ENCODE measurements around the gene NCK1.

- no peak for TF ChIP-seq CTCF (conservative IDR thresholded peaks at IDR 0.05; ENCODE audit: low read length)
- TF ChIP-seq EZH2phosphoT487 (IDR thresholded peaks at IDR 0.05; ENCODE audit: borderline replicate concordance, low read depth, low read length) = no peak
These were observed 132.9 kb downstream of the NCK1 start for GRCh38 chr3:136994772-136995516.

Measured in OCI-LY7 (cell line).